SK-N-SH (cell line): ENCODE results near the gene ANKRD1. TPM values are rescaled to one million over a fixed set of nuclear protein-coding genes. Genes with fewer than 3 reads are reported as not detected.

Experiments
- CTCF ChIA-PET: fragments of 300-600, 350-600 bp; formaldehyde crosslinking; extraction: SDS; loops from one replicate; lab custom pipeline; 2021; lab: Yijun Ruan, JAX
- POLR2A ChIA-PET: fragments of 350-600 bp; sonication (Branson Sonifier 250); formaldehyde crosslinking; extraction: SDS; loops from one replicate; lab custom pipeline; 2020; ENCODE audit warnings: antibody characterized with exemption, inconsistent platforms; lab: Yijun Ruan, JAX
- DNase-seq: peaks from one replicate; pipeline ENCODE4 v3.0.0; 2012
- H2AFZ ChIP-seq: fragments of 200-600 bp; sonication (generic); 2 replicates; pipeline ENCODE4 v1.8.1; 2016; ENCODE audit warnings: antibody characterized with exemption, mild to moderate bottlenecking, low read depth
- H3F3A ChIP-seq: fragments of 200-600 bp; sonication (generic); replicated peaks from 2 replicates; pipeline ENCODE3; 2016; ENCODE audit warnings: antibody characterized with exemption, mild to moderate bottlenecking; ENCODE audit not compliant: insufficient read depth
- H3K27ac ChIP-seq, 2 experiments: fragments of 200-500 bp in 1 of 2; fragments of 200-600 bp in 1 of 2; sonication (Bioruptor generic) in 1 of 2; sonication (generic), shearing (Covaris generic) in 1 of 2; 2 replicates each; pipeline versions ENCODE4 v1.5.1 to v1.6.1; 2014 to 2016; ENCODE audit warnings: low read depth in 2 of 2, inconsistent platforms in 1 of 2, low read length in 1 of 2, mild to moderate bottlenecking in 1 of 2, mixed read lengths in 1 of 2
- H3K27me3 ChIP-seq: fragments of 200-600 bp; sonication (generic), shearing (Covaris generic); 2 replicates; pipeline ENCODE4 v1.6.1; 2016; ENCODE audit warnings: mixed run types; ENCODE audit not compliant: insufficient read depth
- H3K36me3 ChIP-seq, 2 experiments: fragments of 200-500 bp in 1 of 2; fragments of 200-600 bp in 1 of 2; sonication (Bioruptor generic) in 1 of 2; sonication (generic) in 1 of 2; replicated peaks in 1 of 2; 2 replicates each; pipeline versions ENCODE3 to v1.5.1; 2014 to 2016; ENCODE audit warnings: low read length in 1 of 2, mild to moderate bottlenecking in 1 of 2; ENCODE audit not compliant: insufficient read depth in 2 of 2, control insufficient read depth in 1 of 2
- H3K4me1 ChIP-seq, 2 experiments: fragments of 200-500 bp in 1 of 2; fragments of 200-600 bp in 1 of 2; sonication (Bioruptor generic) in 1 of 2; sonication (generic), shearing (Covaris generic) in 1 of 2; 2 replicates each; pipeline versions ENCODE4 v1.5.1 to v1.6.1; 2014 to 2016; ENCODE audit warnings: low read depth in 1 of 2, low read length in 1 of 2, mixed run types in 1 of 2; ENCODE audit not compliant: insufficient read depth in 2 of 2, control insufficient read depth in 1 of 2
- H3K4me2 ChIP-seq: fragments of 200-600 bp; sonication (generic), shearing (Covaris generic); 2 replicates; pipeline ENCODE4 v1.6.1; 2017; ENCODE audit warnings: mixed run types
- H3K4me3 ChIP-seq, 2 experiments: fragments of 200-500 bp in 1 of 2; fragments of 200-600 bp in 1 of 2; sonication (Bioruptor generic) in 1 of 2; sonication (generic), shearing (Covaris generic) in 1 of 2; 2 replicates each; pipeline versions ENCODE4 v1.5.1 to v1.8.1; 2014 to 2016; ENCODE audit warnings: low read depth in 2 of 2, inconsistent platforms in 1 of 2, low read length in 1 of 2, mild to moderate bottlenecking in 1 of 2, mixed read lengths in 1 of 2, moderate library complexity in 1 of 2
- H3K79me2 ChIP-seq: fragments of 200-600 bp; sonication (generic); 2 replicates; pipeline ENCODE4 v1.8.1; 2017; ENCODE audit warnings: mild to moderate bottlenecking; ENCODE audit not compliant: insufficient read depth
- H3K9ac ChIP-seq: fragments of 200-600 bp; sonication (generic); 2 replicates; pipeline ENCODE4 v1.6.1; 2017; ENCODE audit warnings: mixed run types
- H3K9me2 ChIP-seq: fragments of 200-600 bp; sonication (generic); 2 replicates; pipeline ENCODE4 v1.6.1; 2017; ENCODE audit warnings: mixed run types
- H3K9me3 ChIP-seq: fragments of 200-600 bp; sonication (generic); 2 replicates; pipeline ENCODE4 v1.6.1; 2017; ENCODE audit warnings: mixed run types, mild to moderate bottlenecking, moderate library complexity
- H4K20me1 ChIP-seq: fragments of 200-600 bp; sonication (generic); 2 replicates; pipeline ENCODE4 v1.6.1; 2017; ENCODE audit warnings: mild to moderate bottlenecking, mixed run types; ENCODE audit not compliant: insufficient read depth
- ELF1 ChIP-seq: IDR thresholded peaks from 2 replicates; pipeline ENCODE4 v1.4.0; 2012
- EP300 ChIP-seq, 2 experiments: IDR thresholded peaks; 2 replicates each; pipeline versions ENCODE4 v1.4.0 to v1.6.1; 2012; ENCODE audit warnings: borderline replicate concordance in 1 of 2, low read depth in 1 of 2, low read length in 1 of 2
- EZH2phosphoT487 ChIP-seq: fragments of 200-600 bp; sonication (generic); IDR thresholded peaks from 2 replicates; pipeline ENCODE4 v1.6.1; 2017; ENCODE audit warnings: low read depth, mixed run types, mild to moderate bottlenecking, antibody characterized with exemption, moderate library complexity, borderline replicate concordance
- FOSL2 ChIP-seq: IDR thresholded peaks from 2 replicates; pipeline ENCODE4 v1.4.0; 2012; ENCODE audit warnings: low read depth, mild to moderate bottlenecking, moderate library complexity, borderline replicate concordance
- FOXJ3 ChIP-seq: sonication (generic); formaldehyde crosslinking; IDR thresholded peaks from 2 replicates; pipeline ENCODE4 v1.5.1; 2020; ENCODE audit warnings: mild to moderate bottlenecking, missing genetic modification reagents
- FOXM1 ChIP-seq: IDR thresholded peaks from 2 replicates; pipeline ENCODE4 v1.4.0; 2012; ENCODE audit warnings: low read depth, mild to moderate bottlenecking
- MEF2A ChIP-seq: IDR thresholded peaks from 2 replicates; pipeline ENCODE4 v1.4.0; 2012; ENCODE audit warnings: low read depth, borderline replicate concordance
- MXI1 ChIP-seq: IDR thresholded peaks from 2 replicates; pipeline ENCODE4 v1.6.1; 2012; ENCODE audit warnings: mild to moderate bottlenecking, low read depth, low read length, improper control_type of control experiment
- NFIC ChIP-seq: IDR thresholded peaks from 2 replicates; pipeline ENCODE4 v1.4.0; 2012; ENCODE audit warnings: borderline replicate concordance
- NRF1 ChIP-seq: IDR thresholded peaks from 2 replicates; pipeline ENCODE4 v1.6.1; 2012; ENCODE audit warnings: low read depth, mild to moderate bottlenecking, low read length
- RAD21 ChIP-seq: IDR thresholded peaks from 2 replicates; pipeline ENCODE4 v1.6.1; 2012; ENCODE audit warnings: mild to moderate bottlenecking, low read length
- RCOR1 ChIP-seq: fragments of 150-350 bp; IDR thresholded peaks from 2 replicates; pipeline ENCODE4 v1.6.1; 2017; ENCODE audit warnings: antibody characterized with exemption, low read length
- RFX5 ChIP-seq: IDR thresholded peaks from 2 replicates; pipeline ENCODE4 v1.6.1; 2012; ENCODE audit warnings: mild to moderate bottlenecking, improper control_type of control experiment, low read length
- SIN3A ChIP-seq: IDR thresholded peaks from 2 replicates; pipeline ENCODE4 v1.6.1; 2012; ENCODE audit warnings: low read depth, mild to moderate bottlenecking, low read length, moderate library complexity, borderline replicate concordance
- SMC3 ChIP-seq: IDR thresholded peaks from 2 replicates; pipeline ENCODE4 v1.6.1; 2012; ENCODE audit warnings: low read depth, low read length, improper control_type of control experiment
- TCF12 ChIP-seq: IDR thresholded peaks from 2 replicates; pipeline ENCODE4 v1.4.0; 2012
- TEAD4 ChIP-seq: IDR thresholded peaks from 2 replicates; pipeline ENCODE4 v1.4.0; 2012; ENCODE audit warnings: mild to moderate bottlenecking, borderline replicate concordance; ENCODE audit not compliant: insufficient read depth
- WGBS: methylation state at CpG from one replicate; pipeline ENCODE4 v1.1.6; 2017; ENCODE audit warnings: low lambda C conversion rate; 5-methylcytosine and 5-hydroxymethylcytosine counted together
- polyA plus RNA-seq, 3 experiments: library from polyadenylated mRNA; depleted of rRNA; stranded (reverse); fragments of >200 nt; gene quantifications; 2 replicates each; pipeline ENCODE4 v1.2.3, GENCODE V29; 2012
- TF ChIP-seq, protein P1 (sequence below): IDR thresholded peaks from 2 replicates; pipeline ENCODE4 v1.4.0; 2012; ENCODE audit warnings: low read depth, borderline replicate concordance
- TF ChIP-seq, protein P2 (sequence below): fragments of 200-600 bp; sonication (generic); IDR thresholded peaks from 2 replicates; pipeline ENCODE4 v1.6.1; 2017; ENCODE audit warnings: antibody characterized with exemption, mild to moderate bottlenecking, moderate library complexity

The ANKRD1 gene
- polyA plus RNA-seq, 1 of the 3 experiments (the other 2 are of a cell fraction): 41.7 TPM

DNA sequence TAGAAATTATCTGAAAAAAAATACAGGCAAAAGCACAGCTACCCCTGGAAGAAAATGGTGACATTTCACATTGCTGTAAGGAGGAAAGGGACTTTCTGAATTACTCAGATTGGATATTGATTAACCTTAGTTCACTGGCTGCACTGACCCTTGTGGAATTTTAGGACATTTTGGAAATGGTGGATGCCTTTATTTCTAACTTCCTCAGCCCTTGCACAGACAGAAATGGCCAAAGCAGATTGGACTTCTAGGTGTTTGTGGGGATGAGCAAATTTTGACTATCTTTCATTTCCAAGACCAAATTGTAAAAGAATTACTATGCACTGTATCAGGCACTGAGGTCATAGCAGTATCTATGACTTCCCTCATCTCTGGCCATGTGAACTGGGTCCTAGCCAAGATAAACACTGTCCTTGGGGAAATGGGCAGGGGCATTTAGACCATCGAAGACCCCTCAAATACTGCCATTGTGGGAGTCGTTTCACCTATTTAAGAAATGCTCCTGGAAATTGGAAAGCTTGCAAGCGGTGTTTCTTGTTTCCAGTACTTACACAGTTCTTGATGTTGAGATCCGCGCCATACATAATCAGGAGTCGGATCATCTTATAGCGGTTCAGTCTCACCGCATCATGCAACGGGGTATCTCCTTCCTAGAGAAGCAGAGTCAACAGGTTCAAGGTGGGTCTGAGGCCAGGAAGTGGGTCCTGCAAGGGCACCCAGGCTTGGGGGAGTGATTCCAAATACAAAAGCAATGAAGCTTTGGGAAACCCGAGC is 5.7 kb downstream of the ANKRD1 start:
- Histone ChIP-seq H3K27ac (peak overlapping the region; percentile 3 to 50; a peak in 2 of 4 replicates), H3K4me3 (no peak overlapping the region), H3K9me3 (no peaks in the 10 kb centered on the region), H3K79me2 (peaks cover 3% of the 10 kb centered on the region; the same call in 1 of the 2 replicates), H3K9ac (no peak overlapping the region), H2AFZ (no peak overlapping the region), H3K4me1 (peaks cover 12 to 14% of the 10 kb centered on the region in 2 experiments), H3K36me3 (peaks cover 3 to 36% of the 10 kb centered on the region in 2 experiments), H3F3A (peaks cover 70% of the 10 kb centered on the region), H3K4me2 (no peak overlapping the region), H3K27me3 (no peaks in the 10 kb centered on the region), H4K20me1 (no peaks in the 10 kb centered on the region), H3K9me2 (no peaks in the 10 kb centered on the region)
- ChIA-PET POLR2A (no interaction called here), CTCF (interaction anchor here (1.5 to 7.6 kb wide), 2 partner anchors 91 to 335 kb away, joined by 4 to 124 read pairs; no protein-coding TSS in a partner anchor)
- no peak for DNase-seq
- TF ChIP-seq NFIC: peak; percentile 39; the same call in 1 of the 2 replicates
- TF ChIP-seq TEAD4: no peak
- no peak for TF ChIP-seq RAD21
- no peak for TF ChIP-seq RFX5
- TF ChIP-seq MXI1: no peak
- no peak for TF ChIP-seq FOSL2
- 90% methylated on average over 10 of the region's 10 CpGs for WGBS

DNA sequence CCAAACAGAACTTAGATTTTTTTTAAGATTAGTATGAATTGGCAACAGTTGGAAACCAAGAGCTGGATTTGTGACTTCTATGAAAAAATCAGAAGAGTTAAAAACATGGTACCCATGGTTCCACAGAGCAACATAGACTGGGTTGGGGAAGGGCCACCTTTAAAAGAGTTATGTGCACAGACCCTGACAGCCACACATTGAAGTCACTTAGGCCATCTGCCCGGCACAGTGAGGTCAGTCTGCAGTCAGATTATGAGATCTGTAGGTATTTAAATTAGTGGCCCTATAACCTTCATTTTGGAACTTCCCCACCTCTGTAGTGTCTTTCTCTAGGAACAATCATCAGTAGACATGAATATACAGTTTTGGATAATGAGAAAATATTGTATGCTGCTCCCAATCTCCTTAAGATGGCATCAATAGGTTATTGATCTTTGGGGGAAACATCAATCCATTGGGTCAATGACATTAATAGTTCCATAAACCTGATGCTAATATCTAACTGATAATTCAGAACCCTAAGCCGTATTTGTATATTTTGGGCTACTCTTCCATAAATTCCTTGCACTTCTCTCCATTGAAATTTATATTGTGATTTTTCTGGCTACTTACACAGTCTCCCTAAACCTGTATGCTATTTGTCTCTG is 7.0 kb downstream of the ANKRD1 start:
- ChIA-PET CTCF (interaction anchor here (0.6 to 7.6 kb wide), 6 partner anchors 92 to 384 kb away, joined by 3 to 124 read pairs (median 22); no protein-coding TSS in a partner anchor), POLR2A (no interaction called here)
- H3K27me3 ChIP-seq: no peaks in the 10 kb centered on the region
- TF ChIP-seq, protein P1, sequence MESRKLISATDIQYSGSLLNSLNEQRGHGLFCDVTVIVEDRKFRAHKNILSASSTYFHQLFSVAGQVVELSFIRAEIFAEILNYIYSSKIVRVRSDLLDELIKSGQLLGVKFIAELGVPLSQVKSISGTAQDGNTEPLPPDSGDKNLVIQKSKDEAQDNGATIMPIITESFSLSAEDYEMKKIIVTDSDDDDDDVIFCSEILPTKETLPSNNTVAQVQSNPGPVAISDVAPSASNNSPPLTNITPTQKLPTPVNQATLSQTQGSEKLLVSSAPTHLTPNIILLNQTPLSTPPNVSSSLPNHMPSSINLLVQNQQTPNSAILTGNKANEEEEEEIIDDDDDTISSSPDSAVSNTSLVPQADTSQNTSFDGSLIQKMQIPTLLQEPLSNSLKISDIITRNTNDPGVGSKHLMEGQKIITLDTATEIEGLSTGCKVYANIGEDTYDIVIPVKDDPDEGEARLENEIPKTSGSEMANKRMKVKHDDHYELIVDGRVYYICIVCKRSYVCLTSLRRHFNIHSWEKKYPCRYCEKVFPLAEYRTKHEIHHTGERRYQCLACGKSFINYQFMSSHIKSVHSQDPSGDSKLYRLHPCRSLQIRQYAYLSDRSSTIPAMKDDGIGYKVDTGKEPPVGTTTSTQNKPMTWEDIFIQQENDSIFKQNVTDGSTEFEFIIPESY: no peak
- TF ChIP-seq NRF1: no peak
- no peak for TF ChIP-seq FOXJ3 (CRISPR knock-in tag)
- no peak for TF ChIP-seq SIN3A
- no peak for TF ChIP-seq SMC3
- TF ChIP-seq MEF2A: no peak
- no peak for TF ChIP-seq EZH2phosphoT487
- no peak for TF ChIP-seq MXI1
- no peak for TF ChIP-seq TCF12
- TF ChIP-seq, protein P2, sequence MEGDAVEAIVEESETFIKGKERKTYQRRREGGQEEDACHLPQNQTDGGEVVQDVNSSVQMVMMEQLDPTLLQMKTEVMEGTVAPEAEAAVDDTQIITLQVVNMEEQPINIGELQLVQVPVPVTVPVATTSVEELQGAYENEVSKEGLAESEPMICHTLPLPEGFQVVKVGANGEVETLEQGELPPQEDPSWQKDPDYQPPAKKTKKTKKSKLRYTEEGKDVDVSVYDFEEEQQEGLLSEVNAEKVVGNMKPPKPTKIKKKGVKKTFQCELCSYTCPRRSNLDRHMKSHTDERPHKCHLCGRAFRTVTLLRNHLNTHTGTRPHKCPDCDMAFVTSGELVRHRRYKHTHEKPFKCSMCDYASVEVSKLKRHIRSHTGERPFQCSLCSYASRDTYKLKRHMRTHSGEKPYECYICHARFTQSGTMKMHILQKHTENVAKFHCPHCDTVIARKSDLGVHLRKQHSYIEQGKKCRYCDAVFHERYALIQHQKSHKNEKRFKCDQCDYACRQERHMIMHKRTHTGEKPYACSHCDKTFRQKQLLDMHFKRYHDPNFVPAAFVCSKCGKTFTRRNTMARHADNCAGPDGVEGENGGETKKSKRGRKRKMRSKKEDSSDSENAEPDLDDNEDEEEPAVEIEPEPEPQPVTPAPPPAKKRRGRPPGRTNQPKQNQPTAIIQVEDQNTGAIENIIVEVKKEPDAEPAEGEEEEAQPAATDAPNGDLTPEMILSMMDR: no peak
- TF ChIP-seq EP300 (IDR thresholded peaks at IDR 0.05; ENCODE audit: borderline replicate concordance in 1 of 2, low read depth in 1 of 2, low read length in 1 of 2): no peak
- TF ChIP-seq ELF1: no peak
- no peak for TF ChIP-seq NFIC
- TF ChIP-seq FOXM1: no peak
- TF ChIP-seq RCOR1: no peak
- no peak for TF ChIP-seq RAD21
- no peak for TF ChIP-seq FOSL2
- peak overlapping the region in 1 of 2 experiments; percentile 28; a peak in 1 of 4 replicates for H3K27ac ChIP-seq
- WGBS: 95% methylated on average over 2 of the region's 2 CpGs
- no peak for DNase-seq
- peaks cover 3 to 36% of the 10 kb centered on the region in 2 experiments for H3K36me3 ChIP-seq
- peaks cover 67% of the 10 kb centered on the region for H3F3A ChIP-seq
- H3K4me2 ChIP-seq: no peak overlapping the region
- H4K20me1 ChIP-seq: no peaks in the 10 kb centered on the region
- H3K9ac ChIP-seq: no peak overlapping the region
- no peaks in the 10 kb centered on the region for H3K9me2 ChIP-seq
- no peaks in the 10 kb centered on the region for H3K9me3 ChIP-seq
- no peak overlapping the region for H3K4me3 ChIP-seq
- H3K79me2 ChIP-seq: no peaks in the 10 kb centered on the region
- H2AFZ ChIP-seq: no peak overlapping the region
- H3K4me1 ChIP-seq: peaks cover 12 to 14% of the 10 kb centered on the region in 2 experiments
